Vagina (tissue), 2 donors: ENCODE measurements around the gene MTERF4. TPM values are rescaled to one million over a fixed set of nuclear protein-coding genes. Genes with fewer than 3 reads are reported as not detected.
"Not testable (repeated sequence)": the region's sequence is repeated elsewhere in the genome, so short reads cannot be mapped to it uniquely, and the experiment has no call there.

Experiments used
- DNase-seq, 2 donors: peaks; one replicate each; pipeline ENCODE4 v3.0.0-alpha.2; 2017; ENCODE audit errors: extremely low spot score in 2 of 2
- H3K27ac ChIP-seq: fragments of 200-600 bp; sonication (generic); one replicate; pipeline ENCODE4 v1.5.1; 2019
- H3K27me3 ChIP-seq: fragments of 200-600 bp; sonication (generic); one replicate; pipeline ENCODE4 v1.5.1; 2019
- H3K36me3 ChIP-seq, 2 donors: fragments of 200-600 bp; sonication (generic); one replicate each; pipeline ENCODE4 v1.5.1; 2017 to 2019
- H3K4me1 ChIP-seq: fragments of 200-600 bp; sonication (generic); one replicate; pipeline ENCODE4 v1.5.1; 2019
- H3K4me3 ChIP-seq, 2 donors: fragments of 200-600 bp; sonication (generic); 1 replicate in 1 of 2; 2 replicates in 1 of 2; pipeline ENCODE4 v1.5.1; 2016 to 2019
- H3K9me3 ChIP-seq: fragments of 200-600 bp; sonication (generic); one replicate; pipeline ENCODE4 v1.5.1; 2019
- CTCF ChIP-seq, 3 experiments: fragments of 450-650 bp in 2 of 3; fragments of 200-600 bp in 1 of 3; sonication (generic) in 1 of 3; IDR thresholded peaks; one replicate each; pipeline ENCODE4 v1.5.1; 2017 to 2019; ENCODE audit warnings: antibody characterized with exemption in 3 of 3, mild to moderate bottlenecking in 2 of 3, moderate library complexity in 2 of 3
- POLR2A ChIP-seq, 2 donors: fragments of 450-650 bp; IDR thresholded peaks; one replicate each; pipeline ENCODE4 v1.6.1; 2017; ENCODE audit warnings: antibody characterized with exemption in 2 of 2, mild to moderate bottlenecking in 2 of 2, moderate library complexity in 2 of 2
- POLR2AphosphoS5 ChIP-seq, 2 donors: sonication (generic); formaldehyde crosslinking; IDR thresholded peaks; one replicate each; pipeline ENCODE4 v1.9.0; 2017; ENCODE audit warnings: antibody characterized with exemption in 2 of 2, mild to moderate bottlenecking in 2 of 2, low read depth in 1 of 2; ENCODE audit not compliant: insufficient read depth in 1 of 2
- intact Hi-C: fragments of 100-400 bp; cut with DNase I; formaldehyde crosslinking; loops from one replicate; pipeline ENCODE4 v1.15.1; 2023
- total RNA-seq: library from RNA; depleted of rRNA; stranded (reverse); fragments of >200 nt; gene quantifications from one replicate; pipeline ENCODE4 v1.2.3, GENCODE V29; 2016

MTERF4 gene
- total RNA-seq, 1 donor from 2014 or later: 30.2 TPM

- Histone ChIP-seq H3K4me1 (no peaks in the 10 kb centered on the region), H3K27ac (no peak overlapping the region), H3K9me3 (no peaks in the 10 kb centered on the region), H3K4me3 (no peak overlapping the region), H3K36me3 (no peaks in the 10 kb centered on the region), H3K27me3 (no peaks in the 10 kb centered on the region)
- intact Hi-C loops: loop anchor here (10.0 kb wide), 1 partner anchor 105 kb away; no protein-coding TSS in a partner anchor
- no peak for DNase-seq
- TF ChIP-seq POLR2AphosphoS5 (IDR thresholded peaks at IDR 0.05; ENCODE audit: insufficient read depth in 1 of 2, low read depth in 1 of 2) (no peak), CTCF (IDR thresholded peaks at IDR 0.05) (no peak), POLR2A (IDR thresholded peaks at IDR 0.05) (no peak)
These were observed 7.4 kb upstream of the MTERF4 start for GRCh38 chr2:241109210-241110088.

GRCh38 chr2:241108271-241109209 lies 6.5 kb upstream of the MTERF4 start:
- no peaks in the 10 kb centered on the region for H3K36me3 ChIP-seq

GRCh38 chr2:241107031-241107783 lies 5.1 kb upstream of the MTERF4 start:
- intact Hi-C loops: loop anchor here (10.0 kb wide), 1 partner anchor 108 kb away; no protein-coding TSS in a partner anchor
- Histone ChIP-seq H3K27me3 (no peaks in the 10 kb centered on the region), H3K4me1 (peaks cover 11% of the 10 kb centered on the region), H3K36me3 (no peaks in the 10 kb centered on the region), H3K9me3 (no peaks in the 10 kb centered on the region), H3K27ac (no peak overlapping the region), H3K4me3 (no peak overlapping the region)
- DNase-seq: no peak
- TF ChIP-seq CTCF (IDR thresholded peaks at IDR 0.05) (no peak), POLR2A (IDR thresholded peaks at IDR 0.05) (no peak), POLR2AphosphoS5 (IDR thresholded peaks at IDR 0.05; ENCODE audit: insufficient read depth in 1 of 2, low read depth in 1 of 2) (no peak)

More at GRCh38 chr2:241108271-241109209, 6.5 kb upstream of the MTERF4 start:
- intact Hi-C loops: loop anchor here (10.0 kb wide), 1 partner anchor 106 kb away; no protein-coding TSS in a partner anchor
- Histone ChIP-seq H3K27me3 (no peaks in the 10 kb centered on the region), H3K27ac (no peak overlapping the region), H3K4me1 (peaks cover 2% of the 10 kb centered on the region), H3K9me3 (no peaks in the 10 kb centered on the region), H3K4me3 (no peak overlapping the region)
- TF ChIP-seq POLR2AphosphoS5 (IDR thresholded peaks at IDR 0.05; ENCODE audit: insufficient read depth in 1 of 2, low read depth in 1 of 2) (no peak), CTCF (IDR thresholded peaks at IDR 0.05) (no peak), POLR2A (IDR thresholded peaks at IDR 0.05) (no peak)
- DNase-seq: no peak

GRCh38 chr2:241105641-241106040 lies 3.6 kb upstream of the MTERF4 start:
- Histone ChIP-seq H3K36me3 (no peaks in the 10 kb centered on the region), H3K4me3 (no peak overlapping the region), H3K27ac (no peak overlapping the region), H3K4me1 (peaks cover 21% of the 10 kb centered on the region), H3K9me3 (no peaks in the 10 kb centered on the region), H3K27me3 (no peaks in the 10 kb centered on the region)
- intact Hi-C loops: loop anchor here (10.0 kb wide), 1 partner anchor 109 kb away; no protein-coding TSS in a partner anchor
- TF ChIP-seq CTCF (IDR thresholded peaks at IDR 0.05) (no peak), POLR2A (IDR thresholded peaks at IDR 0.05) (no peak), POLR2AphosphoS5 (IDR thresholded peaks at IDR 0.05; ENCODE audit: insufficient read depth in 1 of 2, low read depth in 1 of 2) (no peak)
- peak in 1 of 2 donors; percentile 52 for DNase-seq

- H3K27me3 ChIP-seq, H3K27ac ChIP-seq, H3K4me3 ChIP-seq, H3K9me3 ChIP-seq, DNase-seq, H3K36me3 ChIP-seq: not testable (repeated sequence)
- H3K4me1 ChIP-seq: peaks cover 31% of the 10 kb centered on the region
- intact Hi-C loops: loop anchor here (10.0 kb wide), 1 partner anchor 110 kb away; no protein-coding TSS in a partner anchor
These were observed 2.5 kb upstream of the MTERF4 start for GRCh38 chr2:241104611-241105010.
